Measurements from ENCODE around the gene HAPLN2.

- peak in 1 of 4 experiments; percentile 12 for TF ChIP-seq CTCF (IDR thresholded peaks at IDR 0.05)
- TF ChIP-seq POLR2A (IDR thresholded peaks at IDR 0.05), result no peak
Observed at GRCh38 chr1:156618853-156619581, at the start of gene HAPLN2.

Data from prostate gland (tissue), 2 donors.